HepG2 (cell line): ENCODE data around the gene CSMD2. TPM values are rescaled to one million over a fixed set of nuclear protein-coding genes. Genes with fewer than 3 reads are reported as not detected.

Experiments used
- DNMT1 ChIP-seq: sonication (generic); formaldehyde crosslinking; IDR thresholded peaks from 2 replicates; pipeline ENCODE4 v1.5.1; 2020; ENCODE audit warnings: mild to moderate bottlenecking, missing genetic modification reagents
- FOXK2 ChIP-seq: fragments of 450-650 bp; IDR thresholded peaks from 2 replicates; pipeline ENCODE4 v1.6.1; 2016
- FOXP4 ChIP-seq: sonication (generic); formaldehyde crosslinking; IDR thresholded peaks from 2 replicates; pipeline ENCODE4 v1.4.0; 2020; ENCODE audit warnings: missing genetic modification reagents
- IRF9 ChIP-seq: sonication (generic); formaldehyde crosslinking; IDR thresholded peaks from 2 replicates; pipeline ENCODE4 v1.8.0; 2022; ENCODE audit warnings: missing genetic modification reagents, mild to moderate bottlenecking, borderline replicate concordance
- KDM5A ChIP-seq: fragments of 200-600 bp; sonication (generic); IDR thresholded peaks from 2 replicates; pipeline ENCODE4 v1.7.0; 2018; ENCODE audit warnings: antibody characterized with exemption, mild to moderate bottlenecking, low read length, borderline replicate concordance
- MED1 ChIP-seq: sonication (generic); formaldehyde crosslinking; IDR thresholded peaks from 2 replicates; pipeline ENCODE4 v1.4.0; 2020; ENCODE audit warnings: missing genetic modification reagents
- MLXIP ChIP-seq: sonication (generic); formaldehyde crosslinking; IDR thresholded peaks from 2 replicates; pipeline ENCODE4 v1.9.0; 2021; ENCODE audit warnings: missing genetic modification reagents, borderline replicate concordance
- NCOA1 ChIP-seq: sonication (generic); formaldehyde crosslinking; IDR thresholded peaks from 2 replicates; pipeline ENCODE4 v1.9.0; 2021; ENCODE audit warnings: missing genetic modification reagents
- NFYC ChIP-seq: IDR thresholded peaks from 2 replicates; pipeline ENCODE4 v1.6.1; 2016; ENCODE audit warnings: missing genetic modification reagents, missing compliant biosample characterization
- NKX3-1 ChIP-seq: sonication (generic); formaldehyde crosslinking; IDR thresholded peaks from 2 replicates; pipeline ENCODE4 v1.5.0; 2020; ENCODE audit warnings: missing genetic modification reagents
- PCBP2 ChIP-seq: fragments of 200-400 bp; formaldehyde crosslinking; optimal IDR thresholded peaks from 2 replicates; pipeline ENCODE3; 2018; ENCODE audit warnings: low read length, low read depth; ENCODE audit not compliant: poor library complexity, severe bottlenecking
- RFX1 ChIP-seq: fragments of 450-650 bp; IDR thresholded peaks from 2 replicates; pipeline ENCODE4 v1.6.1; 2017
- SP1 ChIP-seq, 2 experiments: fragments of 450-650 bp in 1 of 2; sonication (generic) in 1 of 2; formaldehyde crosslinking in 1 of 2; IDR thresholded peaks; 2 replicates each; pipeline versions ENCODE4 v1.4.0 to v1.6.1; 2016 to 2020; ENCODE audit warnings: missing genetic modification reagents in 1 of 2
- STAT6 ChIP-seq: sonication (generic); formaldehyde crosslinking; IDR thresholded peaks from 2 replicates; pipeline ENCODE4 v1.4.0; 2020; ENCODE audit warnings: missing genetic modification reagents, mild to moderate bottlenecking, borderline replicate concordance
- TAF15 ChIP-seq: fragments of 200-400 bp; formaldehyde crosslinking; IDR thresholded peaks from one replicate; pipeline ENCODE4 v1.6.1; 2018; ENCODE audit warnings: mild to moderate bottlenecking, low read depth, low read length; ENCODE audit not compliant: poor library complexity, severe bottlenecking
- ZNF101 ChIP-seq: sonication (generic); formaldehyde crosslinking; IDR thresholded peaks from 2 replicates; pipeline ENCODE4 v1.4.0; 2020; ENCODE audit warnings: mild to moderate bottlenecking, low read depth, missing genetic modification reagents, borderline replicate concordance
- ZNF367 ChIP-seq: sonication (generic); formaldehyde crosslinking; IDR thresholded peaks from 2 replicates; pipeline ENCODE4 v1.4.0; 2020; ENCODE audit warnings: missing genetic modification reagents, borderline replicate concordance
- ZNF530 ChIP-seq: sonication (generic); formaldehyde crosslinking; IDR thresholded peaks from 2 replicates; pipeline ENCODE4 v1.5.0; 2020; ENCODE audit warnings: low read depth, mild to moderate bottlenecking, missing genetic modification reagents
- ZNF580 ChIP-seq: IDR thresholded peaks from 2 replicates; pipeline ENCODE4 v1.6.1; 2016; ENCODE audit warnings: low read depth, borderline replicate concordance
- ZNF7 ChIP-seq: IDR thresholded peaks from 2 replicates; pipeline ENCODE4 v1.6.1; 2016; ENCODE audit warnings: missing biosample characterization, missing genetic modification reagents
- ZNF761 ChIP-seq: sonication (generic); formaldehyde crosslinking; conservative IDR thresholded peaks from 2 replicates; pipeline ENCODE4 v1.4.0; 2020; ENCODE audit warnings: mild to moderate bottlenecking, missing genetic modification reagents
- polyA plus RNA-seq, 8 experiments: library from polyadenylated mRNA; depleted of rRNA in 3 of 8; stranded (reverse) in 7 of 8; unstranded in 1 of 8; fragments of >200 nt; fragmentation: Illumina TruSeq in 4 of 8; extraction: Trizol in 4 of 8; gene quantifications; 2 replicates each; pipeline versions ENCODE4 v1.2.1 to v1.2.3, GENCODE V29; 2011 to 2016; ENCODE audit warnings: low read depth in 4 of 8, missing spikeins in 1 of 8, mixed read lengths in 1 of 8; ENCODE audit not compliant: insufficient read depth in 1 of 8
- total RNA-seq, 5 experiments: library from RNA; depleted of rRNA; stranded (reverse); fragments of >200 nt; fragmentation: Illumina TruSeq; extraction: Trizol; gene quantifications; 2 replicates each; pipeline ENCODE4 v1.2.3, GENCODE V29; 2016; ENCODE audit warnings: low read depth in 1 of 5

The CSMD2 gene
- total and polyA plus RNA-seq, 2 of the 13 experiments (the other 11 are each of a cell fraction or from before 2014, with no cell fraction given), result not detected

- TF ChIP-seq MLXIP (no peak), SP1 (IDR thresholded peaks at IDR 0.05) (no peak), SP1 (CRISPR knock-in tag; IDR thresholded peaks at IDR 0.05) (peak; percentile 78), ZNF101 (CRISPR knock-in tag) (no peak), KDM5A (peak; percentile 69; the same call in 1 of the 2 replicates), NKX3-1 (CRISPR knock-in tag) (no peak), IRF9 (CRISPR knock-in tag) (peak; percentile 65; the same call in 1 of the 2 replicates), NFYC (CRISPR knock-in tag) (peak; percentile 98), ZNF7 (CRISPR knock-in tag) (no peak), DNMT1 (CRISPR knock-in tag) (no peak), ZNF530 (CRISPR knock-in tag) (no peak), PCBP2 (no peak), ZNF367 (CRISPR knock-in tag) (no peak), FOXK2 (peak; percentile 16; the same call in 1 of the 2 replicates), ZNF761 (CRISPR knock-in tag) (peak; percentile 58; the same call in 1 of the 2 replicates), STAT6 (CRISPR knock-in tag) (0 out of 2 replicates have a peak, but pooled peaks have one; percentile 25), TAF15 (peak; percentile 53), ZNF580 (CRISPR knock-in tag) (0 out of 2 replicates have a peak, but pooled peaks have one; percentile 31), NCOA1 (CRISPR knock-in tag) (no peak), MED1 (no peak), RFX1 (no peak), FOXP4 (no peak)
Observed at GRCh38 chr1:33472269-33472980, 692.6 kb downstream of the CSMD2 start, which contains the start of gene ZSCAN20 (continued).
